HS-27A (cell line): ENCODE results near the gene TRIM15.
"Not testable (repeated sequence)": the region's sequence is repeated elsewhere in the genome, so short reads cannot be mapped to it uniquely, and the experiment has no call there.

Experiments
- DNase-seq: peaks from one replicate; pipeline ENCODE4 v3.0.0-alpha.2; 2012; ENCODE audit warnings: low read depth, missing footprints

Gene TRIM15

GRCh38 chr6:30162265-30163089 lies 869 bp upstream of the TRIM15 start:
- DNase-seq, result no peak

- no peak for DNase-seq
Measured at GRCh38 chr6:30163918-30164654, 740 bp downstream of the TRIM15 start.

GRCh38 chr6:30164714-30165113 lies 1.4 kb downstream of the TRIM15 start:
- no peak for DNase-seq

- DNase-seq, result not testable (repeated sequence)
Measured at GRCh38 chr6:30165238-30165637, 1.9 kb downstream of the TRIM15 start.

- no peak for DNase-seq
Measured at GRCh38 chr6:30167101-30167500, 3.8 kb downstream of the TRIM15 start.

GRCh38 chr6:30168741-30169140 lies 5.4 kb downstream of the TRIM15 start:
- no peak for DNase-seq

- no peak for DNase-seq
Measured at GRCh38 chr6:30169658-30170614, 6.6 kb downstream of the TRIM15 start.

- DNase-seq, result no peak
Measured at GRCh38 chr6:30171677-30172471, 8.5 kb downstream of the TRIM15 start.

GRCh38 chr6:30172681-30173080 lies 9.3 kb downstream of the TRIM15 start:
- DNase-seq, result no peak

- DNase-seq, result no peak
Measured at GRCh38 chr6:30175765-30176164, 12.4 kb downstream of the TRIM15 start.

GRCh38 chr6:30178837-30179236 lies 15.5 kb downstream of the TRIM15 start:
- no peak for DNase-seq

GRCh38 chr6:30180145-30180544 lies 16.8 kb downstream of the TRIM15 start:
- no peak for DNase-seq

GRCh38 chr6:30184417-30185031 lies 21.2 kb downstream of the TRIM15 start:
- no peak for DNase-seq

GRCh38 chr6:30185846-30186484 lies 22.6 kb downstream of the TRIM15 start:
- no peak for DNase-seq

GRCh38 chr6:30188541-30188940 lies 25.2 kb downstream of the TRIM15 start:
- DNase-seq, result no peak

GRCh38 chr6:30192076-30192475 lies 28.7 kb downstream of the TRIM15 start:
- no peak for DNase-seq

- no peak for DNase-seq
Measured at GRCh38 chr6:30194797-30195690, 31.7 kb downstream of the TRIM15 start.

- no peak for DNase-seq
Measured at GRCh38 chr6:30195951-30196350, 32.6 kb downstream of the TRIM15 start.

GRCh38 chr6:30196376-30196775 lies 33.0 kb downstream of the TRIM15 start:
- DNase-seq, result no peak
